OCI-LY1 (cell line): ENCODE data around the gene DEXI.
"Not testable (repeated sequence)": the region's sequence is repeated elsewhere in the genome, so short reads cannot be mapped to it uniquely, and the experiment has no call there.

Experiments used
- H2AFZ ChIP-seq: fragments of 200-600 bp; sonication (generic), shearing (Covaris generic); 2 replicates; pipeline ENCODE4 v1.6.0; 2014; ENCODE audit warnings: antibody characterized with exemption, mild to moderate bottlenecking, low read length
- H3F3A ChIP-seq: fragments of 200-600 bp; sonication (generic), shearing (Covaris generic); 2 replicates; pipeline ENCODE4 v1.6.0; 2014; ENCODE audit warnings: mild to moderate bottlenecking, antibody characterized with exemption, low read length, moderate library complexity; ENCODE audit not compliant: insufficient read depth
- H3K27ac ChIP-seq: fragments of 200-600 bp; sonication (generic); 2 replicates; pipeline ENCODE4 v1.5.1; 2014; ENCODE audit warnings: low read length, mixed run types, mild to moderate bottlenecking, low read depth; ENCODE audit not compliant: poor library complexity, severe bottlenecking
- H3K27me3 ChIP-seq: fragments of 200-600 bp; sonication (generic); 2 replicates; pipeline ENCODE4 v1.6.0; 2014; ENCODE audit warnings: antibody characterized with exemption, mild to moderate bottlenecking, low read length, moderate library complexity; ENCODE audit not compliant: insufficient read depth
- H3K36me3 ChIP-seq: fragments of 200-600 bp; sonication (generic); 2 replicates; pipeline ENCODE4 v1.6.1; 2014; ENCODE audit warnings: mild to moderate bottlenecking, antibody characterized with exemption, low read length, moderate library complexity, mixed read lengths; ENCODE audit not compliant: insufficient read depth
- H3K4me1 ChIP-seq: fragments of 200-600 bp; sonication (generic); 2 replicates; pipeline ENCODE4 v1.5.1; 2014; ENCODE audit warnings: mild to moderate bottlenecking, low read length, moderate library complexity; ENCODE audit not compliant: insufficient read depth, severe bottlenecking
- H3K4me2 ChIP-seq: fragments of 200-600 bp; sonication (generic), shearing (Covaris generic); 2 replicates; pipeline ENCODE4 v1.6.1; 2014; ENCODE audit warnings: low read length
- H3K4me3 ChIP-seq: fragments of 200-600 bp; sonication (generic); 2 replicates; pipeline ENCODE4 v1.5.1; 2014; ENCODE audit warnings: low read length, low read depth, mild to moderate bottlenecking, mixed read lengths; ENCODE audit not compliant: poor library complexity, severe bottlenecking
- H3K79me2 ChIP-seq: fragments of 200-600 bp; shearing (Covaris generic); 2 replicates; pipeline ENCODE4 v1.6.1; 2016; ENCODE audit warnings: mixed run types, low read length, mixed read lengths; ENCODE audit not compliant: insufficient read depth
- H3K9ac ChIP-seq: fragments of 200-600 bp; sonication (generic), shearing (Covaris generic); 2 replicates; pipeline ENCODE4 v1.6.1; 2014; ENCODE audit warnings: mild to moderate bottlenecking, low read length, mixed read lengths
- H3K9me2 ChIP-seq: fragments of 200-600 bp; sonication (generic), shearing (Covaris generic); 2 replicates; pipeline ENCODE4 v1.6.1; 2014; ENCODE audit warnings: low read depth, mild to moderate bottlenecking, low read length, mixed read lengths
- H3K9me3 ChIP-seq: fragments of 200-600 bp; shearing (Covaris generic); 2 replicates; pipeline ENCODE4 v1.6.1; 2014; ENCODE audit warnings: low read length, mixed read lengths
- H4K20me1 ChIP-seq: fragments of 200-600 bp; sonication (generic), shearing (Covaris generic); 2 replicates; pipeline ENCODE4 v1.6.0; 2016; ENCODE audit warnings: mild to moderate bottlenecking, low read length; ENCODE audit not compliant: insufficient read depth
- EZH2 ChIP-seq: fragments of 200-600 bp; sonication (generic), shearing (Covaris generic); IDR thresholded peaks from 2 replicates; pipeline ENCODE4 v1.8.0; 2017; ENCODE audit warnings: borderline replicate concordance, mixed run types, mild to moderate bottlenecking, antibody characterized with exemption, low read length, moderate library complexity, mixed read lengths
- TF ChIP-seq, protein P1 (sequence below): fragments of 200-600 bp; sonication (generic), shearing (Covaris generic); IDR thresholded peaks from 2 replicates; pipeline ENCODE4 v1.5.1; 2017; ENCODE audit warnings: mild to moderate bottlenecking, antibody characterized with exemption, low read length, moderate library complexity, mixed read lengths

Gene DEXI

DNA sequence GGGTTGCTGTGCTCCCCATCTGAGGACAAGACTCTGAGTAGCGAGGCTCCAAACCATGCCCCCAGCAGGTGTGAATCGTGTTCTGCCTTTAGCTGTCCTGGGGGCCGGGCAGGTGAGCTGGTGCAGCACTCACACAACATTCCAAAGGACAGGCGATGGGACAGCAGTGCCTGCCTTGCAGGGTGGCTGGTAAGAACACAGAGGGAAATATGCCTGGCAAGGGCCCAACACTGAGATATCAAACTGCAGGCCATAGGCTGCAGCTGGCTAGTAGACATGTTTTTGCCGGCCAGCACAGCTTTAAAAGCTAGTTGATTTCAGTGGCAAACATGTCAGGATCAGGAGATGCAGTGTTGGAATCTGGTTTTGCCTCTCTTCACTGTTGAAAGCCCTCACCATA, 25.7 kb upstream of the DEXI start:
- Histone ChIP-seq H3K27ac (no peak overlapping the region), H3K9me3 (no peaks in the 10 kb centered on the region), H3K4me1 (peaks cover 25% of the 10 kb centered on the region), H3K4me3 (no peak overlapping the region), H3K27me3 (no peaks in the 10 kb centered on the region), H3K79me2 (no peaks in the 10 kb centered on the region), H2AFZ (no peak overlapping the region), H3K9ac (no peak overlapping the region), H3F3A (no peaks in the 10 kb centered on the region), H3K36me3 (peaks cover 45% of the 10 kb centered on the region; the same call in 1 of the 2 replicates), H3K4me2 (no peak overlapping the region), H4K20me1 (no peaks in the 10 kb centered on the region), H3K9me2 (no peaks in the 10 kb centered on the region)
- no peak for TF ChIP-seq EZH2
- TF ChIP-seq, protein P1, sequence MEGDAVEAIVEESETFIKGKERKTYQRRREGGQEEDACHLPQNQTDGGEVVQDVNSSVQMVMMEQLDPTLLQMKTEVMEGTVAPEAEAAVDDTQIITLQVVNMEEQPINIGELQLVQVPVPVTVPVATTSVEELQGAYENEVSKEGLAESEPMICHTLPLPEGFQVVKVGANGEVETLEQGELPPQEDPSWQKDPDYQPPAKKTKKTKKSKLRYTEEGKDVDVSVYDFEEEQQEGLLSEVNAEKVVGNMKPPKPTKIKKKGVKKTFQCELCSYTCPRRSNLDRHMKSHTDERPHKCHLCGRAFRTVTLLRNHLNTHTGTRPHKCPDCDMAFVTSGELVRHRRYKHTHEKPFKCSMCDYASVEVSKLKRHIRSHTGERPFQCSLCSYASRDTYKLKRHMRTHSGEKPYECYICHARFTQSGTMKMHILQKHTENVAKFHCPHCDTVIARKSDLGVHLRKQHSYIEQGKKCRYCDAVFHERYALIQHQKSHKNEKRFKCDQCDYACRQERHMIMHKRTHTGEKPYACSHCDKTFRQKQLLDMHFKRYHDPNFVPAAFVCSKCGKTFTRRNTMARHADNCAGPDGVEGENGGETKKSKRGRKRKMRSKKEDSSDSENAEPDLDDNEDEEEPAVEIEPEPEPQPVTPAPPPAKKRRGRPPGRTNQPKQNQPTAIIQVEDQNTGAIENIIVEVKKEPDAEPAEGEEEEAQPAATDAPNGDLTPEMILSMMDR = no peak

- not testable (repeated sequence) for H3K4me2 ChIP-seq, H3K9me2 ChIP-seq, H3K27ac ChIP-seq, H3K9me3 ChIP-seq, H2AFZ ChIP-seq, H3K9ac ChIP-seq, H3K27me3 ChIP-seq, H3F3A ChIP-seq, H4K20me1 ChIP-seq, H3K79me2 ChIP-seq, H3K4me3 ChIP-seq
- H3K4me1 ChIP-seq = peaks cover 27% of the 10 kb centered on the region
- H3K36me3 ChIP-seq = peaks cover 40% of the 10 kb centered on the region
These were observed 24.3 kb upstream of the DEXI start for GRCh38 chr16:10966559-10966958.

DNA sequence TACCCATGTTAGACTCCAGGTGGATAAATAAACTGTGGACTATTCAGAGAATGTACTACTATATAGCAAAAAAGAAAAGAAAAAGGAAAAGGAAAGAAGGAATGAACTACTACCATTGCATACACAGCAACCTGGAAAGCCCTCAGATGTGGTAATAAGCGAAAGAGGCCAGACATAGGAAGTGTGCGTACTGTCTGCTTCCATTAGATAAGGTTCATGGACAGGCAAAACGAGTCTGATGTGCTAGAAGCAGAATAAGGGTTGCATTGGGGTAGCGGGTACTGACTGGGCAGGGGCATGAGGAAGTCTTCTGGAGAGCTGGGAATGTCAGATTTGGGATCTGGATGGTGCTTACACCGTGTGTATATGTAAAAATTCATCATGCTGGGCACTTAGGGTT, 23.9 kb upstream of the DEXI start:
- H3K79me2 ChIP-seq = no peaks in the 10 kb centered on the region
- TF ChIP-seq, protein P1 = no peak
- no peak for TF ChIP-seq EZH2
- H2AFZ ChIP-seq = no peak overlapping the region
- peak overlapping the region; percentile 27 for H3K27ac ChIP-seq
- no peaks in the 10 kb centered on the region for H3F3A ChIP-seq
- no peak overlapping the region for H3K4me3 ChIP-seq
- H3K9ac ChIP-seq = no peak overlapping the region
- no peaks in the 10 kb centered on the region for H3K9me2 ChIP-seq
- peaks cover 37% of the 10 kb centered on the region for H3K36me3 ChIP-seq
- no peaks in the 10 kb centered on the region for H3K27me3 ChIP-seq
- H3K4me2 ChIP-seq = no peak overlapping the region
- no peaks in the 10 kb centered on the region for H4K20me1 ChIP-seq
- no peaks in the 10 kb centered on the region for H3K9me3 ChIP-seq
- peaks cover 27% of the 10 kb centered on the region for H3K4me1 ChIP-seq

- Histone ChIP-seq H3K36me3 (peaks cover 32% of the 10 kb centered on the region), H3K4me3 (no peak overlapping the region), H2AFZ (no peak overlapping the region), H3K4me2 (peak overlapping the region; percentile 28; the same call in 1 of the 2 replicates), H3K9me2 (no peaks in the 10 kb centered on the region), H3F3A (no peaks in the 10 kb centered on the region), H3K27ac (peak overlapping the region; percentile 27), H3K79me2 (no peaks in the 10 kb centered on the region), H4K20me1 (no peaks in the 10 kb centered on the region), H3K9me3 (no peaks in the 10 kb centered on the region), H3K4me1 (peaks cover 27% of the 10 kb centered on the region), H3K27me3 (no peaks in the 10 kb centered on the region), H3K9ac (no peak overlapping the region; the same call in 1 of the 2 replicates)
- TF ChIP-seq EZH2 = no peak
- TF ChIP-seq, protein P1 = no peak
These were observed 23.3 kb upstream of the DEXI start for GRCh38 chr16:10965440-10966061.
